Stimulated activated CD4-positive, alpha-beta T cell treated with anti-CD3 and anti-CD28 coated beads, TNF-alpha, amount 100 ng/mL, for 4 hours (primary cell): ENCODE data around the gene CAMK1.
A peak's percentile ranks its signal among the peaks of the same experiment; 100 is the strongest.
"Not testable (repeated sequence)": the region's sequence is repeated elsewhere in the genome, so short reads cannot be mapped to it uniquely, and the experiment has no call there.

Experiments
- DNase-seq, 3 experiments: peaks; one replicate each; pipeline ENCODE4 v3.0.0-alpha.2; 2020; ENCODE audit warnings: low read depth in 3 of 3

Gene CAMK1

DNA sequence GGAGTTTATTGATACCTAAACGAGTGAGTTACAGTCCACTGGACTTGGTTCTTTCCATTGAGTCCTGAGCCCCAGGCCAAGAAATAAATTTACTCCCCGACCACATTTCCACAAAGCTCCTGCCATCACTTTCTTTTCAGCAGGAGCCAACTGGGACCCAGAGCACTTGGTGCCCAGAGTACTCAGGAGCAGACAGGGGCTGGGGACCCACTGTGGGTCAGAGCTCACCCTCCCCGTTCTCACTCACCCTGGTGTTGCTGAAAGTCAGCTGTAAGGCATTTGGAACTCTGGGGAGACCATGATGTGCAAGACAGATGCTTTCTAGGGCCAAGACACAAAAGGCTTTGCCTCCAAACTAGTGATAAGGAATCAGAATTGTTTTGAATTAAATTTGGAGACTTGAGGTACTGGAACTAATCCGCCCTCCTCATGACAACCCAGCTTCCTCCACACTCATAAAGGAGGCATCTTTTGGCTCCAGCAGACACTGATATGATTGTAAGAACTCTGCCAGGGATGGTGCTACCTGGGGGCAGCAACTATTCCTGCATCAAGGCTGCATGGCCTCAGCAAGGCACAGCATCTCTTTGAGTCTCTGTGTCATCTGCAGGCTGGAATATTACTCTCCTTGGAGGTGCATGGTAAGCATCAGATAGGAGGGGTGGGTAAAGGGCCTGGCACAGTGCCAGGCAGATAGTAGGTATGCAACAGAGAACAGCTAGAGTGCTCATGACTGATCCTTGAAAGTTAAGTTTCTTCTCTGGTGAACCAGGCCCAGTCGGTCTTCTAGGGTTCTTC is 7.3 kb upstream of the CAMK1 start:
- DNase-seq, result no peak

GRCh38 chr3:9771007-9771406 is 1.3 kb upstream of the CAMK1 start:
- not testable (repeated sequence) for DNase-seq

GRCh38 chr3:9770276-9770812 is 597 bp upstream of the CAMK1 start:
- DNase-seq, result no peak

DNA sequence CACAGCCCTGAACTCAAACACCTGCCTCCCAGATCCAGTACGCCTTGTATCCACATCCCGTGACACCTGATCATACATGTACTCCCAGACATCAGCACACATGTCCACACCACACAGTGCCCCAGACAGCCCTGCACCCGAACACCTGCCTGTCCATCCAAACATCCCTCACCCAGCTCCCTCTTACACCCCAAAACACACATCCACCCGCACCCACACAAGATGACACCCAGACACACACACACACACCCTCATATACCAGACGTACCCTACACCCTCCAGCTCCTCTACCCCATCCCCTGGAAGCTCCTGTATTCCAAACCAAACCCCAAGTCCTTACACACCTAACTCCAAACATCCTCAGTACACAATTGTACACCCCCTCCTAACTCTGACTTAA is 735 bp downstream of the CAMK1 start:
- DNase-seq, result no peak

GRCh38 chr3:9768141-9768775 is 1.5 kb downstream of the CAMK1 start:
- DNase-seq, result no peak

GRCh38 chr3:9767418-9767817 is 2.3 kb downstream of the CAMK1 start:
- no peak for DNase-seq

- no peak for DNase-seq
Measured at GRCh38 chr3:9765865-9766264, 3.9 kb downstream of the CAMK1 start.

- DNase-seq, result no peak
Measured at GRCh38 chr3:9762871-9763270, 6.9 kb downstream of the CAMK1 start.

DNA sequence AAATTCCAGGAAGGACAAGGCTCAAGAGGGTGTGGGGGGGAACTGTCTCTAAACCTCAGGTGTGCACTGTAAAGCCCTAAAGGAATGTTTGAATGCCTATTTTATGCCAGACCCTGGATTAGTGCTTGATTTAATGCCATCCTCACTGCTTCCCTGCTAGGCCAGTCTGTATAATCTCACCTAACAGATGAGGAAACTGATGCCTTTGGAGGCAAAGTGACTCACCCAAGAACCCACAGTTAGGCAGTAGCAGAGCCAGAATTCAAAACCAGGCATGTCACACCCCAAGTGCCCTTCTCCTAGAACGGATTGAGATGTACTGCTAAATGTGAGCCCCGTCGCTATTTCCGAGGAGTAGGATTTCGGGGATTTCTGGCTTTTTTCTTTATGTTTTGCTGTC is 7.8 kb downstream of the CAMK1 start:
- no peak for DNase-seq

- no peak for DNase-seq
Measured at GRCh38 chr3:9760779-9761505, 8.8 kb downstream of the CAMK1 start.

DNA sequence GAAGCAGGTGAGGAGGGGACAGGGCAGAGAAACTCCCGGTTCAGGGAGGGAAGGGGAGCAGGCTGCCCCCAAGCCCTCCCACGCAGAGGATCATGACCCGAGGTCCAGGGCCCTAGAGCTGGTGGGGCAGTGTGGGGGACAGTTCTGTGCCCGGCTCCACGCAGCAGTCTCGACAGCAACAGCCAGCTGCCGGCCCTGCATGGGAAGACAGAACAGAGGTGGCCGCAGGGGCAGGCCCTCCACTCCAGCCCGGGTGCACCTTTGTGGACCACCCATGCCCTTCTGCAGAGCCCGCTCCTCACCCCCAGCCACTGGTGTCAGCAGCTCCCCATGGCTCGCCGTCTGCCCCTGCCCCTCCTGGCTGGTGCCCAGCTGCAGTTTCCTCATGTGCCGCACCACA is 12.3 kb downstream of the CAMK1 start:
- no peak for DNase-seq

DNA sequence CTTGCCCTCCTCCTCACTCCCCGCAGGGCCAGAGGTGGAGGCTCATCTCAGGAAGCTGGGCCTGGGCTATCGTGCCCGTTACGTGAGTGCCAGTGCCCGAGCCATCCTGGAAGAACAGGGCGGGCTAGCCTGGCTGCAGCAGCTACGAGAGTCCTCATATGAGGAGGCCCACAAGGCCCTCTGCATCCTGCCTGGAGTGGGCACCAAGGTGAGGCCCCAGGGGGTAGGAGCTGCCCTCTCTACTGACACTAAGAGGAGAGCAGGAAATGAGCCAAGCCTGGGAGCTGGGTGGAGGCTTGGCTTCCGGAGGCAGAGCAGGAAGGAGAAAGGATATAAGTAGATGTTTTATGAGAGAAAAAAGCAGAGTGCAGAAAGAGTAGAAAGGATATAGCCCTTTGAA is 15.1 kb downstream of the CAMK1 start:
- no peak for DNase-seq

- DNase-seq, result no peak
Measured at GRCh38 chr3:9750556-9751411, 19.0 kb downstream of the CAMK1 start.

GRCh38 chr3:9749645-9750555 is 19.8 kb downstream of the CAMK1 start, which contains the start of gene OGG1:
OGG1 (plus strand) TSS chr3:9749952; CDS start chr3:9750287, 335 bp downstream.
- DNase-seq, result peak; percentile 81 to 92 (median 90)

DNA sequence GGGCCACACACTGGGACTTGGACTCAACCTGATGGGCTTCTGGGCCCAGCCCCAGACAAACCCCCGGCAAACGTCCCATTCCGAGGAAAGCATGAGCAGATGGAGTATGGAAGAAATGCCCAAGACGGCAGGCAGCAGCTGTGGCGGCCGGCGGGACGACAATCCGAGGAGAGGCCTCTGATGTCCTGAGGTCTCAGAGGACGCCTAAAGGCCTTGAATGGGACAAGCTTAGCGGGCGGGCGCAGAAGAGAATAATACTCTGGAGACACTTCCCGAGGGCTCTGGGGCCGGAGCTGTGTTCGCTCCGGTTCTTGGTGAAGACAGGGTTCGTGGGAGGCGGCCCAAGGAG is 20.5 kb downstream of the CAMK1 start:
- DNase-seq, result no peak

DNA sequence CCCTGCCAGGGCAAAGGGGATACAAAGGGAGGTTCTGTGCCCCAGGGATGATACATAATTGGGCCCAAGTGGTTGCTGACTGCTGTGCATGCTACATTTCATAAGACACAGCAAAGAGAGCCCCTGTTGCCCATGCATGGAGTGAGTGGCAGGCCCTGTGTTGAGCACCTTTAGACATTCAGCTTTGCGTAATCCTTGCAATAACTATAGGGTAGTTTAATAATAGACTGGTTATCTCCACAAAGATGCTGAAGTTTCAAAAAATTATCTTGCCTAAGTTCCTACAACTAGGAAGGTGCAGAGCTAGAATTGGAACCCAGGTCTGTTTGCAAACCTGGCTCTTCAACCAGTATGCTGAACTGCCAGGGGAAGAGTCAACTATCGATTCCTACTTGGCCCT is 21.7 kb downstream of the CAMK1 start:
- DNase-seq, result no peak

- no peak for DNase-seq
Measured at GRCh38 chr3:9747267-9747666, 22.5 kb downstream of the CAMK1 start.

- DNase-seq, result no peak
Measured at GRCh38 chr3:9746330-9746729, 23.4 kb downstream of the CAMK1 start.

DNA sequence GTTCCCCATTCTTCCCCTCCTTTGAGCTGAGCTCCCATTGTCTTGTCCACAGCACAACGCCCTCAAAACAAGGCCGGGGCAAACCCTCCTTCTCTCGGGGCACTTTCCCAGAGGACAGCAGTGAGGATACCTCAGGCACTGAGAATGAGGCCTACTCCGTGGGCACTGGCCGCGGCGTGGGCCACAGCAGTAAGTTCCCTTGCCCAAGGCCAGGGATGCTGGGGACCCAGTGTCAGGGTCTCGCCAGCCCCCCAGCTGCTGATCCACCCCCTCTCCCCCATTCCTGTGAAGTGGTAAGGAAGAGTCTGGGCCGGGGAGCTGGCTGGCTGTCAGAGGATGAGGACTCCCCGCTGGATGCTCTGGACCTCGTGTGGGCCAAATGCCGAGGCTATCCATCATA is 24.2 kb downstream of the CAMK1 start:
- no peak for DNase-seq

- no peak for DNase-seq
Measured at GRCh38 chr3:9744162-9744561, 25.6 kb downstream of the CAMK1 start.

- no peak for DNase-seq
Measured at GRCh38 chr3:9743548-9743947, 26.2 kb downstream of the CAMK1 start.
